AG10803 (cell line): ENCODE results near the gene GRIK3.

ENCODE experiments used
- DNase-seq: peaks from one replicate; pipeline ENCODE4 v3.0.0; 2010; ENCODE audit warnings: low read depth
- H3K4me3 ChIP-seq: 2 replicates; pipeline ENCODE4 v1.5.1; 2011; ENCODE audit warnings: mild to moderate bottlenecking, low read length, control low read depth
- CTCF ChIP-seq: conservative IDR thresholded peaks from 2 replicates; pipeline ENCODE4 v1.5.1; 2011; ENCODE audit warnings: mild to moderate bottlenecking, low read length, control low read depth, inconsistent platforms

Gene GRIK3

GRCh38 chr1:36796106-36796590, 238.2 kb downstream of the GRIK3 start:
- DNase-seq, result no peak
- TF ChIP-seq CTCF, result no peak
- no peak overlapping the region for H3K4me3 ChIP-seq

GRCh38 chr1:36794460-36794859, 239.9 kb downstream of the GRIK3 start:
- DNase-seq, result no peak
- no peak overlapping the region for H3K4me3 ChIP-seq
- no peak for TF ChIP-seq CTCF

GRCh38 chr1:36793452-36793851, 240.9 kb downstream of the GRIK3 start:
- TF ChIP-seq CTCF, result no peak
- H3K4me3 ChIP-seq, result no peak overlapping the region
- no peak for DNase-seq

GRCh38 chr1:36792292-36792691, 242.0 kb downstream of the GRIK3 start:
- no peak for TF ChIP-seq CTCF
- H3K4me3 ChIP-seq, result no peak overlapping the region
- no peak for DNase-seq

- H3K4me3 ChIP-seq, result no peak overlapping the region
- DNase-seq, result no peak
- no peak for TF ChIP-seq CTCF
Measured at GRCh38 chr1:36790191-36790590, 244.1 kb downstream of the GRIK3 start.

GRCh38 chr1:36789535-36789934, 244.8 kb downstream of the GRIK3 start:
- TF ChIP-seq CTCF, result no peak
- DNase-seq, result no peak
- H3K4me3 ChIP-seq, result no peak overlapping the region

GRCh38 chr1:36787312-36787913, 246.9 kb downstream of the GRIK3 start:
- no peak overlapping the region for H3K4me3 ChIP-seq
- DNase-seq, result no peak
- TF ChIP-seq CTCF, result no peak
